Kidney epithelial cell (primary cell): ENCODE data around the gene NRARP. TPM values are rescaled to one million over a fixed set of nuclear protein-coding genes. Genes with fewer than 3 reads are reported as not detected.

Source experiments
- DNase-seq: peaks from one replicate; pipeline ENCODE4 v3.0.0-alpha.2; 2010; ENCODE audit warnings: low read depth
- H3K27me3 ChIP-seq: 2 replicates; pipeline ENCODE4 v1.6.0; 2011; ENCODE audit warnings: low read length; ENCODE audit not compliant: control insufficient read depth, insufficient read depth
- H3K36me3 ChIP-seq: 2 replicates; pipeline ENCODE4 v1.5.1; 2011; ENCODE audit warnings: low read length; ENCODE audit not compliant: control insufficient read depth, insufficient read depth
- H3K4me3 ChIP-seq: 2 replicates; pipeline ENCODE4 v1.5.1; 2011; ENCODE audit warnings: low read depth, mild to moderate bottlenecking, control low read depth, low read length
- CTCF ChIP-seq: IDR thresholded peaks from 2 replicates; pipeline ENCODE4 v1.5.1; 2011; ENCODE audit warnings: mild to moderate bottlenecking, moderate library complexity, low read length, control low read depth, inconsistent platforms; ENCODE audit not compliant: insufficient read depth, poor library complexity, severe bottlenecking
- total RNA-seq: library from RNA; depleted of rRNA; stranded (reverse); fragments of >200 nt; gene quantifications from 2 replicates; pipeline ENCODE4 v1.2.3, GENCODE V29; 2015

The NRARP gene
- total RNA-seq, 1 donor from 2014 or later = 8.4 TPM

GRCh38 chr9:137307255-137308056 lies 5.4 kb upstream of the NRARP start:
- Histone ChIP-seq H3K36me3 (no peaks in the 10 kb centered on the region), H3K27me3 (peaks cover 21% of the 10 kb centered on the region), H3K4me3 (no peak overlapping the region)
- TF ChIP-seq CTCF = no peak
- no peak for DNase-seq

GRCh38 chr9:137306850-137307254 lies 4.8 kb upstream of the NRARP start:
- no peak overlapping the region for H3K4me3 ChIP-seq
- TF ChIP-seq CTCF = no peak
- H3K36me3 ChIP-seq = no peaks in the 10 kb centered on the region
- H3K27me3 ChIP-seq = peaks cover 21% of the 10 kb centered on the region
- DNase-seq = no peak

DNA sequence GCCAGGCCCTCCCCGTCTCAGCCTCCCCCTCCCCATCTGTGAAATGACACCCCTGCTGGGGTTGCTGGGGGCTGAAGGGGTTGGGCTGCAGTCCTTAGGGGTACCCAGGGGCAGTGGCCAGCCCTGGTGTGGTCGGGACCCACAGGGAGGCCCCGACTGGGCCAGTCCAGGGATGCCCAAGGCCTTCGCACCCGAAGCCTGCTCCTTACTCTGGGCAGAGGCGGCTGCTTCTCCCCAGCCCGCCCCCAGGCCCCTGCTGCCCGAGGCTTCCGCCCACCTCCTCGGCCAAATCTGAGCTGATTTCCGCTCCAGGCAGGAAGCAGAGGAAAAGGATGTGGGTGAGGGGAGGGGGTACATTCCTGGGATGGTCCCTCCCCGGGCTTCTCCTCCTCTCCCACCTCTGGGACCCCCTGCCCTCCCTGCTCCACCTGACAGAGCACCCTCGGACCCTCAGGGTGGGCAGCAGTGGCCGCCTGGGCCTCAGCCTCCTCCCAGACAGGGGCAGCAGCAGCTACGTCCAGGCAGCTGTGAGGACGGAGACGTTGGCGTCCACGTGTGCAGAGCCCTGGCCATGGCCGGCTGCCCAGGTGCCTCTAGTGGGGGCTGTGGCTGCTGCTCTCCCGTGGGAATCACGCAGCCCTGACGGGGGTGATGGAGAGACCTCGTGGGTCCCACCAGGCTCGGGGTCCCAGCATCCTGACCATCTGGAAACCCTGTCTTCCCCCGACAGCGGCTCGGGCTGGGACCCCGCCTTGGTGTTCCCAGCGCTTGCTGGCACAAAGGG lies 4.2 kb upstream of the NRARP start:
- H3K4me3 ChIP-seq = no peak overlapping the region
- no peaks in the 10 kb centered on the region for H3K36me3 ChIP-seq
- TF ChIP-seq CTCF = no peak
- peaks cover 24% of the 10 kb centered on the region for H3K27me3 ChIP-seq
- DNase-seq = no peak

DNA sequence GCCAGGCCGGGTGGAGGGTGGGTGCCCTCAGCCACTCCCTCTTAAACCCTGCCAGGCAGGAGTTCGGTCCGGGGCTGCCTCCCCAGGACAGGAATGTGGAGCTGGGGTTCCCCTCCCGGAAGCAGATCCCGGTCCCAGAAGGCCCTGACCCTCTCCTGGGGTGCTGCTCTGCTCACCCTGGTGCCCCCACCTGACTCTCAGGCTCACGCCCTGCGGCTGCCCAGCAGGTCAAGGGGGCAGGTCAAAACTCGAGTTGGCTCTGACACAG lies 3.7 kb upstream of the NRARP start:
- no peak for DNase-seq
- TF ChIP-seq CTCF = no peak
- H3K4me3 ChIP-seq = no peak overlapping the region
- H3K27me3 ChIP-seq = peaks cover 26% of the 10 kb centered on the region
- H3K36me3 ChIP-seq = no peaks in the 10 kb centered on the region

DNA sequence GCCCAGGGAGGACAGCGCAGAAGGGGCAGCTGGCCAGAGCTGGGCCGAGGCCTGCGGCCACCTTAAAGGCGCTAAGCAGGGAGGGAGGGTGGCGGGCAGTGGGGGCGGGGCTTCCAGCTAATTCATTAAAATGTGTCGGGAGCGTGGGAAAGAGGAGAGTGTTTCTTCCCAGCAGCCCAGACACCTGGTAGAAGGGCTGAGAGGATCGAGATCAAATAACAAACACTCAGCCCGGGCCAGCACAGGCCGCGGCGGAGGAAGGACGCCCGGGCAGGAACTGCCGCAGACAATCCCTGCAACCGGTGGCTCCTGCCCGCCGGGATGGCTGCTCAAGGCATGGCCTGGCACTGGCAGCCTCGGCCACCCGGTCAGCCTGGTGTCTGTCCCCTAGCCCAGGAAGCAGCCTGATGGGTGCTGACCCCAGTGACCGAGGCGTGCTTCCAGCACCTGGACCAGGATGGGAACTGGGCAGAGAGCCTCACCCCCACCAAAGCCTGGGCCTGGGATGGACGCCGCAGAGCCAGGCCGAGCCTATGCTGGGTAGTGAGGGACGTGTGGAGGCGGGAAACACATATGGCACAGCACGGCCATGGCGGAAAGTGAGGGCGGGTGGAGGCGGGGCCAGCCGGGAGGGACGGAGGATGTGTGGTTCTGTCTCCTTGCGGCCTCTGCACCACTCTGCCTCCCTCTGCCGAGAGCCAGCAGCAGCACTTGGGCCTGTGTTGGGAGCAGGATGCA lies 3.2 kb upstream of the NRARP start:
- peak; percentile 12 for TF ChIP-seq CTCF
- Histone ChIP-seq H3K4me3 (no peak overlapping the region), H3K36me3 (no peaks in the 10 kb centered on the region), H3K27me3 (peaks cover 28% of the 10 kb centered on the region)
- DNase-seq = no peak
